ENCODE results near the gene TPK1.

DNA sequence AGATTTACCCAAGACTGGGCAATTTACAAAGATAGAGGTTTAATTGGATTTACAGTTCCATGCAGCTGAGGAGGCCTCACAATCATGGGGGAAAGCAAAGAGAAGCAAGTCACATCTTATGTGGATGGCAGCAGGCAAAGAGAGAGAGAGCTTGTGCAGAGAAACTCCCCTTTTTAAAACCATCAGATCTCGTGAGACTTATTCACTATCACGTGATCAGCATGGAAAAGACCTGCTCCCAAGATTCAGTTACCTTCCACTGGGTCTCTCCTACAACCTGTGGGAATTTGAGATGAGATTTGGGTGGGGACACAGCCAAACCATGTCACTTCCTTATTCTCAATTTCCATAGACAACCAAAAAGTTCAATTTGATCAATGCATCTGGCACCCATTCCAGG lies 407.4 kb downstream of the TPK1 start:
- TF ChIP-seq, protein P1, sequence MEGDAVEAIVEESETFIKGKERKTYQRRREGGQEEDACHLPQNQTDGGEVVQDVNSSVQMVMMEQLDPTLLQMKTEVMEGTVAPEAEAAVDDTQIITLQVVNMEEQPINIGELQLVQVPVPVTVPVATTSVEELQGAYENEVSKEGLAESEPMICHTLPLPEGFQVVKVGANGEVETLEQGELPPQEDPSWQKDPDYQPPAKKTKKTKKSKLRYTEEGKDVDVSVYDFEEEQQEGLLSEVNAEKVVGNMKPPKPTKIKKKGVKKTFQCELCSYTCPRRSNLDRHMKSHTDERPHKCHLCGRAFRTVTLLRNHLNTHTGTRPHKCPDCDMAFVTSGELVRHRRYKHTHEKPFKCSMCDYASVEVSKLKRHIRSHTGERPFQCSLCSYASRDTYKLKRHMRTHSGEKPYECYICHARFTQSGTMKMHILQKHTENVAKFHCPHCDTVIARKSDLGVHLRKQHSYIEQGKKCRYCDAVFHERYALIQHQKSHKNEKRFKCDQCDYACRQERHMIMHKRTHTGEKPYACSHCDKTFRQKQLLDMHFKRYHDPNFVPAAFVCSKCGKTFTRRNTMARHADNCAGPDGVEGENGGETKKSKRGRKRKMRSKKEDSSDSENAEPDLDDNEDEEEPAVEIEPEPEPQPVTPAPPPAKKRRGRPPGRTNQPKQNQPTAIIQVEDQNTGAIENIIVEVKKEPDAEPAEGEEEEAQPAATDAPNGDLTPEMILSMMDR (IDR thresholded peaks at IDR 0.05; ENCODE audit: low read depth, low read length), result no peak
- no peak for TF ChIP-seq POLR2A (IDR thresholded peaks at IDR 0.05; ENCODE audit: extremely low read depth, insufficient read length)
- TF ChIP-seq, protein P2, sequence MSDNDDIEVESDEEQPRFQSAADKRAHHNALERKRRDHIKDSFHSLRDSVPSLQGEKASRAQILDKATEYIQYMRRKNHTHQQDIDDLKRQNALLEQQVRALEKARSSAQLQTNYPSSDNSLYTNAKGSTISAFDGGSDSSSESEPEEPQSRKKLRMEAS (IDR thresholded peaks at IDR 0.05; ENCODE audit: low read depth, low read length), result no peak

Data from NB4 (cell line).